ENCODE measurements around the gene EEIG2. TPM values are rescaled to one million over a fixed set of nuclear protein-coding genes. Genes with fewer than 3 reads are reported as not detected.

The EEIG2 gene
- 41.0 TPM for total RNA-seq

DNA sequence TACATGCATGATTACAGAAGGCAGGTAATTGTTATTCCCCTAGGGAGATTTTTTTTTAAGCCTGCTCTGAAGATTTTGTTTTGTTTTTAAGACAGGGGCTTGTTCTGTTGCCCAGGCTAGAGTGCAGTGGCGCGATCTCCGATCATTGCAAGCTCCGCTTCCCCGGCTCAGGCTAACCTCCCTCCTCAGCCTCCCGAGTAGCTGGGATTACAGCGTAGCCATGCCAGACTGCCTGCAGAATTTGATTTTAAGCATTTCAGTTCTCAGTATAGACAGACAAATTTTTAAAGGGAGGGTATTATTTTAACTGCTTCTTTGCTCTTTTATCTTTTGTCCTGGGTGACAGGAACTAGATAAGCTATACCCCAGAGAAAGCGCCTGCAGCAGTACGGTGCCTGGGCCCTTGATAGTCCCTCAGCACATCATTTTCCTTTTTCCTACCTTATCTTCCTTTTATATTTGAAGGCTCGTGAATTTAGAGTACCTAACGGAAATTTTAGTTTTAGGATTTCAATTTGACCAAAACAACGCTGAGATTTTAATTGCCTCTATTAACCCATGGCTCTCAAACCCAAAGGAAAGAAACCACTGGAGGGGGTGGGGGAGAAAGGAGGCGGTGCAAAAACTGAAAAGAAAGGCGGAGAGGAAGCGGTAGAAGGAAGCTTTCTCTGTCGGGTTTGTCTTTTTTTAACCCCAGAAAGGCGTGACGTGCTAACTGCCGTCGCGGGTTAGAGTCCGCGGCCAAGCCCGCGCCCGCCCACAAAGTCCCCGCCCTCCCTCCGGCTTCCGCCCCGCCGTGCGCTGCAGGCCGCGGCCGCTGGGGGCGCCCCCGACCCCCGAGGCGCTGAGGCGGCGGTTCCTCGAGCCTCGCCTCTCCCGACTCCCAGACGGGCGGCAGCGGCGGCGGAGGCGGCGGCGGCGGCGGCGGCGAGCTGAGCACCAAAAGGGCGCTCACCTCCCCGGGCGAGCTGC is at the start of gene EEIG2:
Gene EEIG2, plus strand, starts transcription at position 886 of the 972 bp plus-strand sequence. CDS start 329 bp downstream, outside the sequence.

Other genes with a start within 250 kb of the EEIG2 start
- gene NBPF6, start 109.8 kb upstream of the EEIG2 start, total RNA-seq = not detected
- gene HENMT1, start 101.0 kb downstream of the EEIG2 start, total RNA-seq = 17.5 TPM
- 23.5 TPM for gene PRPF38B, start 132.2 kb downstream of the EEIG2 start, total RNA-seq
- not detected for gene FNDC7, start 152.8 kb downstream of the EEIG2 start, total RNA-seq
- gene STXBP3, start 186.6 kb downstream of the EEIG2 start, total RNA-seq = 40.7 TPM

Measured in parietal lobe (tissue), 1 donor.